NOMO-1 treated with dmso at 0.1 percent for 144 hours (cell line): Measurements from ENCODE around the gene SLC6A12.
"Not testable (repeated sequence)": the region's sequence is repeated elsewhere in the genome, so short reads cannot be mapped to it uniquely, and the experiment has no call there.

Source experiments
- DNase-seq: peaks from one replicate; lab custom pipeline; 2025; ENCODE audit not compliant: unreplicated experiment; lab: John Stamatoyannopoulos, UW

Gene SLC6A12

DNA sequence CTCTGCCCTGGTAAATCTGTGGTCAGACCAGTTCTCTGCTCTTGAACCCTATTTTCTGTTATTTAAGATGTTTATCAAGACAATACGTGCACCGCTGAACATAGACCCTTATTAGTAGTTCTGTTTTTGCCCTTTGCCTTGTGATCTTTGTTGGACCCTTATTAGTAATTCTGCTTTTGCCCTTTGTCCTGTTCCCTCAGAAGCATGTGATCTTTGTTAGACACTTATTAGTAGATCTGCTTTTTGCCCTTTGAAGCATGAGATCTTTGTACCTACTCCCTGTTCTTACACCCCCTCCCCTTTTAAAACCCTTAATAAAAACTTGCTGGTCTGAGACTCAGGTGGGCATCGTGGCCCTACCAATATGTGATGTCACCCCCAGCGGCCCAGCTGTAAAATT is 22.0 kb upstream of the SLC6A12 start:
- DNase-seq: not testable (repeated sequence)

DNA sequence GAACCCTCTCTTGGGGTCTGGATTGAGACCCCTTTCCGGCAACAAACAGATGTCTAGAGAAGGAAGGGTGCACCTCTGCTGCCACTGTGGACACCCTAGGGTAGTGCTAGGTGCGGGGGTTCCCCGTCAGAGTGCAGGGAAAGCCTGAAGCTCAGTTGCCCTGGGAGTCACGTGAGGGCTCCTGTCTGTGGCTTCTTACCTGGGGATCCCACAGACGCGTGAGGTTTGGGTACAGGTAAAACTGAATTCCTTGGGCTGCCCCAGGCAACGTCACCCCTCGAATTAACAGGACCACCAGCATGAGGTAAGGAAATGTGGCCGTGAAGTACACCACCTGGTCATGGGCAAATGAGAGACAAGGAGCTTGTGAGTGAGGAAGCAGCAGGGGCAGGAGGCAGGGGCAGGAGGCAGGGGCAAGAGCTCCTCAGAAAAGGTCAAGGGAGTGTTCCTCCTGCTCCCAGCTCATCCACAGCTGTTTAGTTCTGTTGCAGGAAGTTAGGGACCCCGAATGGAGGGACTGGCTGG is 21.0 kb upstream of the SLC6A12 start:
- DNase-seq: no peak

GRCh38 chr12:234019-234418 is 20.1 kb upstream of the SLC6A12 start:
- no peak for DNase-seq

DNA sequence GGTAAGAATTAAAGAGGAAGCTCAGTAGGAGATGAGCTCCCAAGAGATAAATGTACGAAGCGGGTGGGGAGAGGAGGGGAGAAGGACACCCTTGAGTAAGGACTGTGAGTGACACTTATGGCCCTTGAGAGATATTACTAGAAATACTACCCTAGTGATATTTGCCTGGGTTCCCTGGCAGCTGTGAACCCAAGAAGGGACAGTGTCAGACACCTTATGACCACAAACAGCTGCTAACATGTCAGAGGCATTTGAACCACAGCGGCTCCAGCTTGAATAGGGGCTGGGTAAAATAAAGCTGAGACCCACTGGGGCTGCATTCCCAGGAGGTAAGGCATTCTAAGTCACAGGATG is 19.6 kb upstream of the SLC6A12 start:
- DNase-seq: no peak

DNA sequence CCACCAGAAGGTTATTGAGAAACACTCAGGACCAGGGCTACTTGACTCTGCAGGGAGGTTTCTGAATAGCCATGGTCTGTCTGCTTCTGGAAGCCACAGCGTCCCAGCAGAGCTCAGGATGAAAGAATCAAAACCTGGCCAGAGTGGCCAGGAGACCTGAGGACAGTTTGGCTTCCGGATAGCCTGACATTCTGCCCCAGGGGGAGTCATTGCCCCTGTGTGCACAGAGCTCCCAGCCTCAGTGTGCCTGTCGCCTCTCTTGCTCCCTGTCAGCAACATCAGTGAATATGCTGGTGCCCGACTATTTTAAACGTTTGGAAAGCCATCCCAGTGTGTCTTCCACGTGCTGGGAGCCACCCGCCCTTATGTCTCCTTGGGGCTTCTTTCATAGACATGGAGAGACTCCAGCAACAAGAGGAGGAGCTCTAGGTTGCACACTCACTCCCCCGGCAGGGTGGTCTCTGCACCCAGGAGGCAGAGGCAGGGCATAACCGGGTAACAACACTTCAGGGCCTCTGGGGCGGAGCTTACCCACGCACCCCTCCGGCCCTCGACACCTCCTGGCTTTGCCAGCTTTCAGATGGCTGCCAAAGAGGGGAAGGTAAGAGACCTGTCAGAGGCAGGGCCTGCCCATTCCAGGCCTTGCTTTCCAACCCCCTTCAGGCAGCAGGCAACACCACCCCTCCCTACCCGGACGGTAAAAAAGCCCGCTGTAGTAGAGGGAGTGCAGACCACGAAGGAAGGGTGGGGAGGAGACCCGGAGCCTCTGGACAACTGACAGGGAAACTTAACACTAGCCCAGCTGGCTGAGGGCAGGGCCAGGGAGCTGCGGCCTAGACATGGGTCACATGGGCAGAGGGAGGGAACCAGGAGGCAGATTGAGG is 19.0 kb upstream of the SLC6A12 start:
- DNase-seq: no peak

DNA sequence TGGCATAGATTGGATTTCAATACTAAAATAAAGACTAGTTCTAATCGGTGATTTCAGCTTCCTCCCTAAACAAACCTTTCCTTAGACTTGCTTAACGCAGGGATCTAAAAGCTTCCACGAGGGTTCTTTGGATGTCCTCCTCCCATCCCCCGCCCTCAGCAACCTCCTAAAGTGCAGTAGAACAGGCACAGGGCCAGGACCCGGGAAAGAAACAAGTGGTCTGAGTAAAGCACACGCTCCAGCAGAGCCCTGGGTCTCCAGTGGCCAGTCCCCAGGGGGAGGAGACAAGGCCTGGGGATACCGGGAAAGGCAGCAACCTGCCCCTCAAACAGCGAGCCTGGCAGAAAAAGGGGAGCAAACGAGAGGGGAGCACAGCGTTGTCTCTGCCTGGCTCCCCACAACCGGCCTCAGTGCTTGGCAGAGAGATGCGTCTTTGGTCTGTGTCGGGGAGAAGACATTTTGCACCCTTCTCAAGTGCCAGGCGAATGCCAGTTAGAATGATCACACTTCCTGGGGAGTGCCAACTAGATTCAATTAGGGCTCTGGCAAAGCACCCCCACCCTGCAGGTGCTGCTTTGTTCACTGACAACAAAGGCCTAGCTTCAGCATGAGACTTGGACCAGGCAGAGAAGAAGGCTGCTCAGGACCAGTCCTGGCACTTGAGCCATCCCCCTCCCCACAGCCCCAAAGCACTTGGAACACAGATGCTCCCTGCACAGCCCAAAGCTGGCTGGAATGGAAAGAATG is 17.1 kb upstream of the SLC6A12 start:
- DNase-seq: no peak

DNA sequence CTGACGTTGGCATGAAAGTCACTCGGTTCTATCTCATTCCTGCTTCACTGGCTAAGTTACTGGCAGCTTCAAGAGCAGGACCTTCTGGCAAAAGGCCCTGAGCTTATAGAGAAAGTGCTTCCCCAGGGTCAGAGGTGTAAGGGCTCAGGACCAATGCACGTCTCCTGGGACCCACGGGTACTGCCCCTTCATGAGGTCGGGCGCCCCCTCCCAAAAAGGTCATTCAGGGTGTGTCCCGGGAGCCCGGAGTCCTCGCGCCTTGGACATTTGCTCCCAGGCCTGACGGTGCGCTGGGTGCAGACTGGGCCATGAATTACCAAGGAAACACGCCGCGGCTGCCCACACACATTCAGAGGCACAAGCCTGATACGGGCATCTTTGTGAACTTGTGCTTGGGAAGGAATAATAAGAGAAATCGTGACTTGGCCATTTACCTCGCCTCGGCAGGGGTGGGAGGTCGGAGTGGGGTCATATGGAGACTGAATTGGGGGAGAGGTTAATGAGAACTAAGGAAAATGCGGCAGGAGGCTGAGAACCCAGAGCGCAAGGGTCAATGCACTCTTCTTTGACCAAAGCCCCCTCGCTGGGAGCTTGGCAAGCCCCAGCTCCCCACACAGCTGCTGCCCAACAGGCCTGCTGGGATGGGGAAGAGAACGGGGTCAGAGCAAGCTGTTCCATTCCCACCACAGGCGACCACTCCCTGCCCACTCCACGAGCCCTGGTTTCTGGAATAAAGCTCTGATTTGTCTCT is 15.7 kb upstream of the SLC6A12 start:
- DNase-seq: no peak

GRCh38 chr12:228846-229200 is 14.9 kb upstream of the SLC6A12 start:
- no peak for DNase-seq

DNA sequence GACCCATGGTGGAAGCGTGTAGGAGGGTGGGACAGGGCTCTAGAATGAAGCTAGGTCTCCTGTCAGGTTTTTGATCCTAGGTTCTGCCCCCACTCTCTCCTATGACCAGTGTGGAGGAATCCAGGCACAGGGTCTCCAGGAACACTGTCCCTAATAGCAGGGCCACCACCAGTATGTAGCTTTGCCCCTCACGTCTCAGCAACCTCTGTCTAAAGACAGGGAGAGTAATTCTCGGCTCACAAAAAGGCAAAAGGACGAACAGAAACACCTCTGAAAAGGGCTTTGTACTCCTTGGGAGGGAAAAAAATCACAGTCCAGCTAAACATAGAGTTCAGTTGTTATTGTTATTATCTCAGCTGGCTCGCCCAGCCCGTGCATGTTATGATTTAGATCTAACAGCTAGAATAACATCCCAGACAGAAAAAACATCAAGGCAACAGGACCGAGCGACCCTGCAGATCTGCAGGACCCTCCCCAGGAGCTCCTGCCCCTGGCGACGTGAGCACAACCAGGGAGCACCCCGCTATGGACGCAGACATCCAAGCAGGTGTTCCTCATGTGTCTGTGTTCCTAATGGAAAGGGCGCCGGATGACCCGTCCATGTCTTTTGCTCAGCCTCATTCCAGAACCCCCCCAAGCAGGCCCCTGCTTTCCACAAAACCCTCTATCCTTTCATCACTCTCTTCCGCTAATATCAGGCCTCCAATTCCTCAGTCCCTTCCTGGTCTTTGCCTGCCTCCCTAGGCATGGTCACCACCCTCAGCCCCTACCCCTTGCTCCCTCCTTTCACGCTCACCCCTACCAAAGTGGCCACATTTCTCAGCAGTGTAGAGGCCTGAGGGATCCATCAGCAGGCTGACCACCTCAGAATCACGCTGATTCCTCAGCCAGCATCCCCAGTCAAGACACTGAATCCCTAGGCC is 14.2 kb upstream of the SLC6A12 start:
- DNase-seq: no peak

DNA sequence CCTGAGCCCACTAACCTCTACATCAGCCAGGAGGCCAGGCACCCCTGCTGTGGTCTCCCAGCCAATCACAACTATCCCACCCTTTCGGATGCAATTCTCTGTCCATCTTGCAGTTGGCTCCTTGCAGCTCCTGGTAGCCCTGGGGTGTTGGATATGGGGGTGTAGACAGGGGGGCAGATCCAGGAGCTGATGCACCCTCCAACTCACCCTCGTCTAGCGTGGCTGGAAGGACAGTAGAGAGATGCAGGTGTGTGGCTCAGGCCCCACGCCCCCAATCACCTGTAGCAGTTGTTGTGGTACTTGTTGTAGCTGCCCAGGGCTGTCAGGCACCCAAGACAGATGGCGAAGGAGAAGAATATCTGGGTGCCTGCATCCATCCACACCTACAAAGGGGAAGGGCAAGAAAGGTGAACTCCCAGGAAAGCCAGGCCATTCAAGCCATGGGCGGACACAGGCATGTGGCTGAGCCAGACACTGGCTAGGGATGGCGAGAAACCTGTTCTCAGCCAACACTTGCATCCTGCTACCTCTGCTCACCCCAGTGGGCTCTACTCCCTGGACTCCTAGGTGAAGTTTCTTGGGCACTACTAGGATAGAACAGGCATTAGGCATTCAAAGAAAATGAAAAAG is 13.4 kb upstream of the SLC6A12 start:
- no peak for DNase-seq

DNA sequence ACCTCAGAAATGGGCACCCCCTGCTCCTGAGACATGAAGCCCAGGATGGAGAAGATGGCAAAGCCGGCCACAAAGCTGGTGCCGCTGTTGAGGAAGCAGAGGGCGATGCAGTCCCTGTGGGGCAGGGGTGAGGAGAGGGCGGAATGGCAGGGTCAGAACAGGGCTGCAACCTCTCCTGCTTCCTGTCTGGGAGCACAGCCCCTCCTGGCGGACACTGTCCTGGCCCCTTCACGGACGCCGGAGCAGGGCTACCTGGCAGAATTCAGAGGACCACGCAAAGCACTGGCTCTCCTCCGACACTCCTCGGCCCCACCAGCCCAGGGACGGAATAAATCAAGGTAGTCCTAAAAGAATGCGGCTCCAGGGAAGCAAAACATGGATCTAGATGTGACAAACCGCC is 12.4 kb upstream of the SLC6A12 start:
- DNase-seq: no peak

DNA sequence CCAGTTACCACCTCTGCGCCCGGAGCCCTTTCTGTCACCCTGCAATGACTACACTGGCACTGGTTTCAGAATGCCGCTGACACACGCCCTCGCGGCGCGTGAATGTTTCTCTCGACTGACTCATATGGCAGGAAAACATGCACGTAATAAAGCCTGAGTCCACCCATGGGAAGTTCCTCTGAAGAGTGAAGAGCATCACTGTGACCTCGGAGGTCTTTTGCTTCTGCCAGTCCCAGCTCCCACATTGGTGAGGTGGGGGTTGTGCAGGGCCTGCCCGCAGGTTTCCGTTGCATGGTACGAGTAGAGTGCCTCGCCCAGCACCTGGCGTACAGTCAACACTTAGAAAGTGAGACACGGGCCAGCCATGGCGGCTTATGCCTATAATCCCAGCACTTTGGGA is 11.1 kb upstream of the SLC6A12 start:
- no peak for DNase-seq

DNA sequence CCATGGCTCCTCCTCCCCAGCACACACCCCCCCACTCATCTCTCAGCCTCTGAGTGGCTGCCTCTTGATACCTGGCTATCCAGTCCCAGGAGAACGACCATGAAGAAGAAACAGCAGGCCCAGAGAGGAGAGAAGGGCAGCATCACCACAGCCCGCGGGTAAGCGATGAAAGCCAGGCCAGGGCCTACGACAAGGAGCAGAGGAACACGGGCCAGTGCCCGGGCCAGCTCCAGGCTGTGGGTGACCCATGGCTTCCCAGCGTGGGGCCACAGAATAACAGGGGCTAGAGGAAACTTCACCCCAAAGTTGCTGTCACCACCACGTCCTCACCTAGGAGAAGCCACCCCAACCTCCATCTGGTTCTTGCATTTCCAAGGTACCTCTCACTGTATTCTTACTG is 10.4 kb upstream of the SLC6A12 start:
- no peak for DNase-seq

- no peak for DNase-seq
These were observed 9.9 kb upstream of the SLC6A12 start for GRCh38 chr12:223841-224240.

DNA sequence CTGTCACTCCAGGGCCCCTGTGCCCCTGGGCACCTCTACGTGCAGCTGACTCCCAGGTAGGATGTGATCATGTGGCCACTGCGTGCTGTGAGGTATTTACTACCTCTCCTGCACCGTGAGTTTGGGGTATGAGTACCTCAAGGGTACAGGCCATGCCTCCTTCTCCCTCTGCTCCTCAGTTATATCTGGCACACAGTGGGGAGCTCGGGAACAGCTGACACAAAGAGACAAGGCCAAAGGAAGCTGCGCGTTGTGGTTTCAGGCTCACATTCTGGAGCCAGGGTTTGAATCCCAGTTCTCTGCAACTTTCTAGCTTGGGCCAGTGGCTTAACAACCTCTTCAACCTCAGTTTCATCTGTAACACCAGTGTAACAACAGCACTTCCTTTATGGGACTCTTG is 7.8 kb upstream of the SLC6A12 start:
- DNase-seq: no peak

DNA sequence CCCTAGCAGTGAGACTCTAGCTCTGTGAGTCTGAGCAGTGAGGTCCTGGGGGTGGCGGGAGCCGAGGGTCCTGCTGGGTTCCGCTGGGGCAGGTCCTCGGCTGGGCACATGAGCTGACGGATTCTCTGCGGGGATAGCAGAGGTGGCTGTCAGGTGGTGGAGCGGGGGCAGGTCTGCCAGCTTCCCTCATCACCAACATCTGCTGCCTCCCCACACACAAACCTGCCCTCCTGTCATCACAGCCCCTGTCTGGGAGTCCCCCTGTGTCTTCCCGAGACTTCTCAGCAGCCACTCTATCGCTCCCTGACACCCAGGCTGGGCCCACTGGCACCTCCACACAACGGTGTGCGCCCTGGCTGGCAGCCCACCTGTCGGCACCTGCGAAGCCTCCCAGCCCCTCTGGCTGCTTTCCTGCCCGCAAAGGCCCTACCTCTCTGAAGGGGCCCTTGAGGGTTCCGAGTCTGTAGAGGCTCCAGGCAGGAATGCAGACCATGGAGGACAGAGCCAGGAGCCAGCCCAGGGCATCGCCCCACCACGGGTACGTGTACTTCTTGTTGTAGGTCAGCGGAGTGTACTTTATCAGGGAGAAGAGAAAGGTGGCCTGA is 7.1 kb upstream of the SLC6A12 start:
- no peak for DNase-seq

GRCh38 chr12:220491-220890 is 6.5 kb upstream of the SLC6A12 start:
- no peak for DNase-seq

DNA sequence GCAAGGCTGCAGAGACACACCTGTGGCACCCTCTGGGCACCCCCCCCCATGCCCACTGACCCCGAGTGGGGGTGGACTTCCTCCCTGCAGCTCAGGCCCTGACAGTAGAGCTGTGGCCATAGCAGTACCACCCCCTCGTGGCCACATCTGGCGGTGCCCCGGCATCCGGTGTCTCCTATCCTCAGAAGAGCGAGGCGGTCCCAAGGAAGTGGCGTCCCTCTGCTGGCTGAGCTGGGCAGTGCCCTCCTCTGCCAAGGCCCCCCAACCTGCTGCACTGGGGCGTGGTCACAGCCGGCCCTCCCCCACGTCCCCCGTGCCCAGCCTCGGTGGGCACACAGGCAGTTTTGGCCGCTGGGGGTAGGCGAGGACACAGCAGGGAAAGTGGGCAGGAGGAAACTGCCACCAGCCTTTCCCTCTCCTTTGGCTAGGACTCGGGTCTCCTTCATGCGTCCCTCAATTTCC is 6.0 kb upstream of the SLC6A12 start:
- DNase-seq: peak; percentile 59

DNA sequence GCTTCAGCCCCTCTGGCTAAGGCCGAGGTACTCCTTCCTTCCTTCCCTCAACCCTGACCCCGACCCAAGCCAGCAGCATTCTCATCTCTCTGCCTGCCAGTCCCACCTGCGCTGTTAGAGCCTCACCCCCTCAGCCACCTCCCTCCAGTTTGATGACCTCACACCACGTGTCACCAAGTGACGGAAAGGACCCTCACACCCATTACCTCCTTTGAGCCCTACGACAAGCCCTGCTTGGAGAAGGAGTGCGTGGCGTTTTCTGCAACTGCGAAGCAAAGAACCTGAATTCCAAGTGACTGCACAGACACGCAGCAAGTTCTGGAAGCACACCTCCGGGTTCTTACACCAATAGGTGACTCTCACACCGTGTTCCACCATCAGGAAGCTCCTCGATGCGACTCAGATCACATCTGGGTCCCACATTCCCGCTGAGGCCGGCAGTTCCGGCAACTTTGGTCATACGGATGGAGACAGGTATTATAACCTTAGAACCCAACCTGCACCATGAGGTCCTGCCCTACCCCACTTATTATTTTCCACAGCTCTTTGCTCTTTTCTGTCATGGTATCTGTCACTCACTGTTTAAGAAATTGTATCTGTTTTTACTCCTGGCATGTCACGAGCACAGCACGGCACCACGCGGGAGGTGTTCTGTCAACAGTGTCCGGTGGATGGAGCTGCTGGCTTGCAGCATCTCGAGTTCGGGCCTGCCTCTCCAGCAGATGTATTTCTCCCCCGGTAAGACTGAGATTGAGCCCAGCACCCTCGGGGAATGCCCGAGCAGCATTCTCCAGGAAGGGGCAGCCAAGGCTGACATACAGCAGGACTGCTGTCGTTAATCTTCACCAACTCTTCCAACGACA is 5.0 kb upstream of the SLC6A12 start:
- no peak for DNase-seq
